ENCODE measurements around the gene KIR3DL2.

GRCh38 chr19:54883228-54883627 lies 33.0 kb downstream of the KIR3DL2 start:
- TF ChIP-seq CTCF (IDR thresholded peaks at IDR 0.05) (no peak), POLR2AphosphoS5 (IDR thresholded peaks at IDR 0.05) (no peak), POLR2A (IDR thresholded peaks at IDR 0.05) (no peak)

Measured in upper lobe of left lung (tissue), 4 donors.